ENCODE measurements around the gene OR2V1.
A peak's percentile ranks its signal among the peaks of the same experiment; 100 is the strongest.
"Not testable (repeated sequence)": the region's sequence is repeated elsewhere in the genome, so short reads cannot be mapped to it uniquely, and the experiment has no call there.

The OR2V1 gene

DNA sequence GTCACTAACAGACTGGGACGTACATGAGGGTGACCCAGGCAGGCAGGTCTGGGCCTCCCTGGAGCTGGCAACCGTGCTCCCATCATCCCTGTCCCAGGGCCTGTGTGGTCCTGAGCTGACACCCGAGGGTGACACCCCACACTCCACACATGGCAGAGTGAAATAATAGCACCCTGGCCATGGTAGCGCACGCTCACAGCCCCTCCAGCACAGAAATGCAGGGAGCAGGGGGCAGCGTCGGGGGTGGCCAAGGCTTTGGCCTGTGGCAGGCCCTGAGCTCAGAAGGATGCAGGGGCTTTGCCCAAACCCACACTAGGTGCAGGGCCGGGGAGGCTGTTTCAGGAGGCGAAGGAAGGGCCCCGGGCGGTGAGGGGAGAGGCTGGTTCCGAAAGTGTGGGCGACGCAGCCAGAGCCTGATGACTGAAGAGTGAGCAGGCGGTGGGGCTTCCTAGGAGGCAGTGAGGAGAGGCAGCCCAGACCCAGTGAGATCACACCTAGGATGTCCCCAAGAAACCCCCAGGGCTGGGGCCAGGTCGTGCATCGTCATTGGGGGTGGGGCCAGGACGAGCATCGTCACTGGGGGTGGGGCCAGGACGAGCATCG lies 29.3 kb upstream of the OR2V1 start:
- DNase-seq: peak in 3 of 4 experiments; percentile 24 to 46 (median 34)

DNA sequence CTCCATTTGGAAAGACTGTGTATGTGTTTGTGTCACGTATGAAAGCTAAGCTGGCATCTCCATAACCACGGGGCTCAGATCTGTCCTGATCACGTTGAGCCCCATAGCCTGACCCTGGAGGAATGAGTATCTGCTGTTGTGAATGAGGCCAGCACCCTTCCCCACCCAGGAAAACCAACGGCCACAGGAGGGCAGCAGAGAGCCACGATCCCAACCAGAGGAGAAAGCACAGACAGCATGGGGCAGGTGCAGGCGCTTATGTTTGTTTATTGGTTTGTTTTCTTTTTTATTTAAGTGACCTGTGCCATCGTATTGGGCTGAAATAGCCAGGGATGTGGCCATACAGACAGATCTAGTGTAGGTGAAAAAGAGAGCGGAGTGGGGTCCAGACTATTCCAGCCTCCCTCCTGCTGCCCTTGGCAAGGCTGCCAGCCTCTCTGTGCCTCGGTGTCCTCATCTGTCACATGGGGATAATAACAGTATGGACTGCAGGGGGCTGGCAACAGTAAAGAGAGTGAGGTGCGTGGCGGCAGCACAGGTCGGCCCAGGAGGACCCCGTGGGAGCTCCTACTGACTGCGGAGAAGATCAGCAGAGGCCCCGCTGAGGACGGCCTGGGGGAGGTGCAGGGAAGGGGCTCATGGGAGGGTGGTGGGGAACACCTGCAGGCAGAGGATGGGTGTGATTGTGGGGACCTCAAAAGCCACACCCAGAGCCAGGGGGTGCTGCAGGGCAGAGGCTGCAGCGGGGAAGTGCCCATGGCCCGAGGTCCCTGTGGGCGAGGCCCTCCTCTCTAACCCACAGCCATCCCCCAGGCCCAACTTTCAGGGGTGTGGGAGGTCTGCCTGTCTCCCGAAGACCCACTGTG lies 28.6 kb upstream of the OR2V1 start:
- DNase-seq: peak; percentile 83 to 96 (median 90)

DNA sequence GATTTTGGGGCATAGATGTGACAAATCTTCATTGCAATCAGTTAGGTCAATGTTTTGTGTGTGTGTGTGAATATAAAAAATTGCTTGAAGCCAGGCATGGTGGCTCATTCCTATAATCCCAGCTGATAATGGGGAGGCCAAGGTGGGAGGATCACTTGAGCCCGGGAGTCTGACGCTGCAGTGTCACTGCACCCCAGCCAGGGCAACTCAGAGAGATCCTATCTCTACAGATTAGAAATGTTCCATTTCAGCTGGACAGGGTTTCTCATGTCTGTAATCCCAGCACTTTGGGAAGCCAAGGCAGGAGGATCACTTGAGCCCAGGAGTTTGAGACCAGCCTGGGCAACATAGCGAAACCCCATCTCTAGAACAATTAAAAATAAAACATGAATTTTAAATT lies 27.9 kb upstream of the OR2V1 start:
- no peak for DNase-seq

DNA sequence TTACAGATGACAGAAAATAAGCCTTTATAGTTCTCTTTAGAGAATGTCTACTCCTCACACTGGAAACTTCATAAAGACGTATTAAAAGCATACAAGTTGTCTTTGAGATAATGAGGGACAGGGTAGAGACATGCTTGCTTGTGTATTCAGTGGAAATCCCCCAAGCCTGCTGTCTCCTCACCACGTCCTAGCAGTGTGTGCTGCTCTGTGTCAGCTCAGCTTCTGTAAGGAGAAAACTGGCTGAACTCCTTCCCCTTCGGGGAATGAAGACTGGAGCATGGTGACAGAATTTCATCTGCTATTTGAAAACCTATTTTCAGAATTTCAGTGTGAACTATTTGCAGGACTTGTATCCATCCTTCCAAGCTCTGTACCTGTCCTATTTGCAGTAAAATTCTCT lies 25.8 kb upstream of the OR2V1 start:
- no peak for DNase-seq

DNA sequence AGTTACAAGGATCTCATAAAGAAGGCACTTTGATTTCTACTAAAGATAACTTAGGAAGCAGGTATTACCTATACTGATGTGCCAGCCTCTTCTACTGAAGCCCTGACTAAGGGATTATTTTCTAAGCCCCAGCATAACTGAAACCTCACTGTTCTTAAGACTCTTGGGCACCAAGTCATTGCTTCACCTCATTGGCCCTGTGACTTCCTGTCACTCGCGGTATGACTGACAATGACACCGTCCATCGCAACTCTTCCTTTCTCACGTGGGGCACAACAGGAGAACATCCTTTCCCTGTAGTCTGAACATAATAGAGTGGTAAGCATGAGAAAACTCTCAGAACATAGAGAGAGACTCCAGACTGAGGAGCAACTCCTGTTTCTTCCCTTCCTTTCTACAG lies 22.8 kb upstream of the OR2V1 start:
- no peak for DNase-seq

DNA sequence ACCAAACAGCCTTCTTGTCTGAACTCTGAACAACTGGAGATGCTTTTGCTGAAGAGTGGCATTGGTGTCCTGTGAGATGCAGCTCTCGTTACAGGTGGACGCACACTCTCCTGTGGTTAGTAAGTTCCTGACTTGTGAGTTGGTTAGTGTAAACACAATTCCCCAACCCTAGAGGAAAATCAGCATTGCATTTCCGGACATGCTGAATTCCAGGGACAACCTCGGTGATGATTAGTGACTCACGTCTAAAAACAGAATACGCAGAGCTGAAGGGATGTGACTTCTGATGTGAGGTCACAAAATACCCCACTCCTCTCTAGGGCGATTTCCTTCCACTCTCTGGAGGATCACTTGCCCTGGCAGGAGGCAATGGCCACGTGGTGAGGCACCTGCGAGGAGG lies 21.4 kb upstream of the OR2V1 start:
- DNase-seq: no peak

DNA sequence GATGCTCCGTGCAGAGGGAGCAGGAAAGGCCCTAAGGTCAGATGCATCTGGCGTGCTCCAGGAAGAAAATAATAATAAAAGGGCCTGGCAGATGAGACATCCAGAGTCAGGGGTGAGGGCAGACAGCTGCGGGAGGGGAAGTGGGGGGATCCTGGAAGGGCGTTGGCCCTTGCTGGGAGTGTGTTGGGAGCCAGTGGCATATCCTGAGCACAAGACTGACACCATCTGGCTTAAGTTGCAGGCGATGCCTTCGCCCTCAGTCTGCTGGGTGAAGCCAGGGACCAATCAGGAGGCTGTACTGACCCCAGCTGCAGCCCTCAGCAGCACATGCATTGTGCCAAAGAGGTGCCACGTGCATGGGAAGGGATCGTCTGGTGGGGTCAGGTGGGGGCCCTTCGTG lies 20.2 kb upstream of the OR2V1 start:
- DNase-seq: no peak

DNA sequence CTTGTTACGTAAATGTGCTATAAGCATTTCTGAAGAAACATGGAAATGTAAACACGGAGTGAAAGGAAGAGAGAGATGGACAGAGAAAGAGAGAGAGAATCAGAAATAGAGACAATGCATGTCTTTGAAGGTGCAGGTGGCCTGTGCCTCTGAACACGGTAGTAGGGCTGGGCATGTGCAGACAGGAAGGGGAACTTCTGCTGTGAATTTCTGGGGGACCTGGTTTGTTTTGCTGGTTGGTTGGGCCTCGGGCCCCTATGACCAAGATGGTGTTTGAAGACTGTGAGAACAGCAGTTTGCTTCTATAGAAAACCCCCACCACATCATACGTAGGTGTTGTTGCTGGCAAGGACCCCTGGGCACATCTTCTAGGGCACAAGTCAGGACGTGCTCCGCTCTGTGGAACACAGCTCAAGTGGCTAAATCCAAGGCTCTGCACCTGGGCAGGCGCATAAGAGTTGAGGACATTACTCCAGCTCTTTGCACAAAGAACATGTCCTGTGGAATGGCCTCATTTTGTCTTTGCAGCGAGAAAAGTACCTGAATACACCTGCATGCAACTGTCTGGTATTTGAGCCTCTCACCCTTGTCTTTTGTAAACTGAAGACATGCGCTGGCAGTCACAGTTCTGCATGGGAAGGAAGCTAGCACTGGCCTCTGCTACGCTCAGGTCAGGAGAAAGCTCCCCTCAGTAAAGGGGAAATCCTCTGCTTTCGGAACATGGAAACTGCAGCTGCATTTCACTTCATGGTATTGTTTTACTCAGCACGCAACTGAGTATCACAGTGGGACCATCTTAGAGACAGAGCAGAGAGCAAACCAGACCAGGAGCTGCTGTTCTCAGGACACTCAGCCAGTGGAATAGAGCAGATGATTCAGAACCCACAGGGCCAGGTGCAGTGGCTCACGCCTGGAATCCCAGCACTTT lies 19.1 kb upstream of the OR2V1 start:
- no peak for DNase-seq

DNA sequence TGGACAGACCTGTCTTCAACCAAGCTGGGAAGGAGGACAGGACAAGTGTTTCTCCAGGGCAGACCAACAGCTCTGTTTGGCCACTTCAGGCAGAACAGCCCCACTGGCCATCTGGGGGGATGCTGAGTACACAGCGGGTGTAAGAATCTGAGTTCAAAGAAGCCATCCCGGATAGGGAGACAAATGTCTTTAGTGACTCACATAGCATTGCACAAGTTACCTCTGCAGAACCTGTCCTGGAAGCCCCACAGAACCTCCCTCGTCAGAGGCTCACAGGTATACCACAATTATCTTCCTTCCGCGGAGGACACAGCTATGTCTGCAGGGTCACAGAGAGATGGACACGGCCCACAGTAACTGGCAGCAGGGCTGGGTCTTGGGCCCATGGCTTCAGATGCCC lies 18.4 kb upstream of the OR2V1 start:
- no peak for DNase-seq

DNA sequence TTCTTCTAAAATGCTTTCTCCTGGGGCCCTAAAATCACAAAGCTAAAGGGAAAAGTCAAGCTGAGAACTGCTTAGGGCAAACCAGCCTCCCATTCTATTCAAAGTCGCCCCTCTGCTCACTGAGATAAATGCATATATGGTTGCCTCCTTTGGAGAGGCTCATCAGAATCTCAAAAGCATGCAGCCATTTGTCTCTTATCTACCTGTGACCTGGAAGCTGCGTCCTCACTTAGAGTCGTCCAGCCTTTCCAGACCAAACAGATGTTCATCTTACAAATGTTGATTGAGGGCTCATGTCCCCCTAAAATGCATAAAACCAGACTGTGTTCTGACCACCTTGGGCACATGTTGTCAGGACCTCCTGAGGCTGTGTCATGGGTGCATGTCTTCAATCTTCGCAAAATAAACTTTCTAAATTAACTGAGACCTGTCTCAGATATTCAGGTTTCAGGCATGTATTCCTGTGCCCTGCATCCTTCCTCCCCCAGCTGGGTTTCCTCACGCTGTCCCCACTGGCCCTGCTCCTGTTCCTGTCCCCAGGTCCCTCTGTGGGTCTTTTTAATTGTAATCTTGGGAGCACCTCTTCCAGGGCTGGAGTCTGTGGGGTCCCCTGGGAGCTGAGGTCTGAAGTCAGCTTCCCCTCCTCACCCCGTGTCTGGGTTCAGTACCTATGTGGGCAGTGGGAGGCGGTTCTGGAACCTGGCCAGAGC lies 16.1 kb upstream of the OR2V1 start, which contains the start of gene OR2V2:
Gene OR2V2, plus strand, starts transcription at position 660 of the 710 bp plus-strand sequence. CDS start 7,357 bp downstream, outside the sequence.
- DNase-seq: not testable (repeated sequence)

DNA sequence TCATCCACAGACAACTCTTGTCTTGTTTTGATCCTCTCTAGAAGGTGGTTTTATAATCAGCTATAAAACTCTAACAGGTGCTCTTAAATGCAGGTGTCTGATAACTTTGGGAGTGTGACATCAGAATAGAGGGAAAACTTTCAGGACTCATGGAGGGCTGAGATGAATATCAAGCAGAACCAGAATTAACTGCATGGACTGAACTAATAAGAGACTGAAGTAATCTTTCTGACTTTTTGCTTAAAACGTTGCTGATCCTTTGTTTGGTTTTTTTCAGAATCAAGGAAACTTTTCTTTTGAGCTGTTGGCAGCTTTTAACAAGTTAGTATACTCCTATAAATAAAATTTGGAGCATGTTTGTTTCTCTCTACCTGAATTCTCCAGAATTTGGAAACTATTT lies 14.2 kb upstream of the OR2V1 start:
- DNase-seq: no peak

DNA sequence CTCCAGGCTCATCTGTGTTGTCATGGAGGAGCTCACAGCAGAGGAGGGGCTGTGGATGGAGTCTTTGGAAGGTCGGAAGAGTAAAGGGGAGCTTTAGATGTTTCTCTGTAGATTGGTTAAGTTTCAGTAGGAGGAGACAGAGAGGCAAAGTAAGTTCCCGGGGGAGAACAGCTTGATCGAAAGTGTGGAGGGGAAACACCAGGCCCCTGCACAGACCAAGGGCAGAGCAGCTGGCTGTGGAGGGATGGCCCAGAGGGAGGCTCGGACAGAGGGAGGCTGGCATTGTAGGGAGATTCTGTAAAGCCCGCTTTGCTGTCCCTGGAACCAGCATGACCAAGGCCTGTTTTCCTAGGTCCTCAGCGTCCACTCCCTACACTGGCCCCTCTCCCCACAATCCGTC lies 11.1 kb upstream of the OR2V1 start:
- no peak for DNase-seq

DNA sequence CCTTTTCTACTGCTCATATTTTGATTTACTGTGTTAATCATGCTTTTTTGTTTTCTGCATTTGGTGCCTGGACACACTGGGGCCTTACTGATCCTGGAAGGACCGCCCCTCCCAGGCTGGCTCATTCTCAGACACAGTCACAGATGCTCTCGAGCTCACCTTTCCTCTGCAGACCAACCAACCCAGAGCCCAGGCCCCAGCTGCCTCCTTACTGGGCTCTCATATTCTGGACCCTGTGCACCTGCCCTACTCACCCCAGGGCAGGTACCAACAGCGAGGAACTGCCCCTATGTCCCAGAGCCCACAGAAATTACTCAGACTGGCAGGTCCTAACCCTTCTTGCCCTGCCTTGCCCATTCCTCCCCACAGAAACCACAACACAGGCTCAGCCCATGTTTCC lies 9.8 kb upstream of the OR2V1 start:
- no peak for DNase-seq

DNA sequence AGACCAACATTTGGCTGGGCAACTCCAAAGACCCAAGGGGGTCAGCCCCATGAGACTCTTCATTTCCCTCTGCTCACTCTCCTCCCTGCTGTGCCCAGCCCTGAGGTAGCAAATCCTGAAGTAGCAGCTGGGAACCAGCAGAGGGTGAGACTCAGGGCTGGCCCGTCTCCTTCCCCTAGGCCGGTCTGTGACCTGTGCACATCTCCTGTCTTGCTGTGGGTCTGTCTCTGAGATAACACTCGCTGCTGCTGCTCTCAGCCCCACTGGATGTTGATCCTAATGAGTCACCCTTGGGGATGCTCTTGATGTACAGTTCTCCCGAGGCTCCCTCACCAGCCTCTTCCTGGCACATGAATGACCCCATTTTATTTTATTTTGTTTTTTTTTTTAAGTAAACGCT lies 7.3 kb upstream of the OR2V1 start:
- DNase-seq: no peak

DNA sequence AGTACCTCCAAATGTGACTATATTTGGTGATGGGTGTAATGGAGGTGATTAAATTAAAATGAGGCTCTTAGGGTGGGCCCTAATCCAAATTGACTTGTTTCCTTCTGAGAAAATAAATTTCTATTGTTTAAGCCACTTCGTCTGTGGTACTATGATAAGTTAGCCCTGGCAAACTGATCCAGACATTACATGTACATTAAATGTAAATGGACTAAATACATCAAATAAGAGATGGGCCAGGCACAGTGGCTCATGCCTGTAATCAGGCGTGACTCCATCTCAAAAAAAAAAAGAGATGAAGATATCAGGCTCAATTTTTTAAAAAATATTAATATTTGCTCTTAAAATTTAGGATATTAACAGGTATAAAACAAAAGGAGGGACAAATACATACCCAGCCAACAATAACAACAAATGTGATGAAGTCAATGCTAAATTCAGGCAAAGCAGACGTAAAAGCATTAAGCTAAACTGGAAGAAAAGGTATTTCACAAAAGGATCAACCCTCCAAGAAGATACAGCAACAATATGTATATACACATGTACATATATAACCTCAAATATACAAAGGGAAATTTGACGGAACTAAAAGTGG lies 5.5 kb upstream of the OR2V1 start:
- no peak for DNase-seq

DNA sequence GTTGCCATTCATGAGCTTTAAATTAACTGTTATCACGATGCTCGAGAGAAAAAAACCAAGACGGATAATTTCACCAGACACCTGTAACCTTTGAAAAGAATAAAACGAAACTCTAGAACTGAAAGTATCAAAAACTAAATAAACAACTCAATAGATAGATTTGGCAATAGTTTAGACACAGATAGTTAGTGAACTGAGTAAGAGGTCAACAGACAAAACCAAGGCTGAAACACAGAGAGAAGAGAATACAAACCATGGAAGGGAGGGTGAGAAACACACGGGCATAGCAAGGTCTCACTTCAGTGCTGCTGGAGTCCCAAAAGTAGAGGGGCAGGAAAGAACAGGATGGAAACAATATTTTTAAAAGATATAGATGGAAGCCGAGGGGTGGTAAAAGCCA lies 3.3 kb upstream of the OR2V1 start:
- DNase-seq: no peak

DNA sequence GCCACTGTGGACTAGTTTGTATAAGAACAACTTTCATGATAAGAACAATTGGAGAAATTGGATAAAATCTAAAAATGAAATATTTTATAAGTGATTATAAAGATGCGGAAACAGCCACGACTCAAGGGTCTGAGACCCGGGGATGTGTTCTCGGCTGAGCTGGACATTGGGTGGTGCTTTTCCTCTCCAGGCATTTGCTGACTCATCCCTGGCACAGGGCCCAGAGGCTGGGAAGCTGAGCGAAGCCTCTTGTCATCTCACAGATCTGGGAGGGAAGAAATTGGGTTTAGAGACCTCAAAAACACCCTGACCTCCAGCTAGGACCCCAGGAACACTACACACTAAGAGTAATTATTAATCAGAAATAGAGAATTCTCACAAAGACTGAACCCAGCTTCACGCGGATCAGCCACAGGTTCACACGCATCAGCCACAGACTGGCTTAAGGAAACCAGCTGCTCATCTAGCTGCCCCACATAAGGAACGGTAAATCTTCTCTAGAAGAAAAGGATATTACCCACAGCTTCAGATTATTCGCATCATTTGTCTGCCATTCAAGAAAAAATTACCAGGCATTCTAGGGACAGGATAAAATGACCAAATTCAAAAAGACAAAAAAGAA lies 2.8 kb upstream of the OR2V1 start:
- DNase-seq: no peak

DNA sequence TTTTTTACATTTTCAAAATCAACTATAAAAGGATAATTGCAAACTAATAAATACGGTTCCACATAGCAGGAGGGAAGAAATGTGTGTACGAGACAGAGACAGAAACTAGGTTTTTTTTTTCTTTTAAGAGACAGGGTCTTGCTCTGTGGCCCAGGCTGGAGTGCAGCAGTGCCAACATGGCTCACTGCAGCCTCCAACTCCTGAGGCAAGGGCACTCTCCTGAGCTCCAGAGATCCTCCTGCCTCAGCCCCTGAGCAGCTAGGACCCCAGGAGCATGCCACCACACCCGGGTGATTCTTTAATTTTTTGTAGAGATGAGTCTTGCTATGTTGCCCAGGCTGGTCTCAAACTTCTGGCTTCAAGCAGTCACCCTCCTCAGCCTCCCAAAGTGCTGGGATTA lies 2.1 kb upstream of the OR2V1 start:
- no peak for DNase-seq

DNA sequence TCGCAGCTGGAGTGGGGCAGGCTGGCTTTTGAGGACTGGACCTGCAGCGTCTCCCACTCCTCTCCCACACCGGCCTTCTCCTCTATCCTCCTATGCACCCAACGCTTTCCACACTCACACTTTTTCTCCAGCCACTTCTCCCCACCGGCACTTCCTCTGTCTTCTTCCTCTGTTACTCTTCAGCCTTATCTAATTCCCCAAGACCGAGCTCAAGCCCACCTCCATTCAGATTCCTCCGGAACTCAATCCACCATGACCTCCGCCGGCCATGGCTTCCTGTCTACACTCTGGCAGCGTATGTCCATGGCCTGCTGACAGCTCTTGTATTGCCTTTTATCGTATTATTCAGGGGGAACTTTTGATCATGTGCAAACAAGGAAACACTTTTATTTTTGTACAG lies 545 bp upstream of the OR2V1 start:
- no peak for DNase-seq

DNA sequence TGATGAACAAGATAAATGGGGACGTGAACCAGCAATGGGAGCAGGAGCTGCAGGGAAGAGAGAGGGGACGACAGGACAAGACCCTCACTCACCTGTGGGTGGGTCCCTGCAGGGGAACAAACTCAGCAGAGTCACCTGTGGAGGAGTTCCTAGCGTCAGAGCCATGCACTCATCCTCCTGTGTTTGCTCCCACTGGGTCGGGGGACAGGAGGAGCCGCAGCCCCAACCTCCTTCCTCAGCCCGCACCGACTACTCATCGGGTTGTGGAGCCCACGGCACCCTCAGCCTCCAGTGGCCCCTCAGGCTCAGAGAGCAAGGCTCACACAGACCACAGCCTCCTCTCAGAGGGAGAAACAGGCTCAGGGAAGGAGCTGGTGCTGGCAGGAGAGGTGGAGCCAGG lies 888 bp downstream of the OR2V1 start:
- DNase-seq: not testable (repeated sequence)

DNA sequence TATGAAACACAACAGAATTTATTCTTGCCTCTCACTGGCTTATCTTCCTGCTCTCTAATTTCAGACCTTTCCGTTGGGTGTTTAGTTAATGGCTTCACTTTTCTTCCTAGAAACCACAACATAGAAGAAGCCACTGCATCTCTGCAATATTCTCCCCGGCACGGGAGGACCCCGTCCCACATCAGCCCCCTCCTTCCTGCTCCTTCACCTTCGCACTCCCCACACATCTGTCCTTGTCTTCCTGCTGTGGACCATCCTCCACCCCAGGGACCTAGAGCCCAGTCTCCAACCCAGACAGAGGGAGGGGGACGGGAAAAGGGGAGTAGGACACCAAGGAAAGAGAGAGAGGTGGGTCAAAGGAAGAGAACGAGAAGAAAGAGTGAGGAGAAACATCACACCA lies 1.4 kb downstream of the OR2V1 start:
- no peak for DNase-seq
